Erythroblast (primary cell): ENCODE data around the gene PLA2G4C.

Experiments used
- DNase-seq, 2 experiments: peaks; one replicate each; lab custom pipeline; 2025; lab: John Stamatoyannopoulos, UW
- GATA1 ChIP-seq: IDR thresholded peaks from 2 replicates; pipeline ENCODE4 v1.6.1; 2011; ENCODE audit warnings: low read depth, mild to moderate bottlenecking, control low read depth, low read length, moderate library complexity
- POLR2A ChIP-seq: IDR thresholded peaks from 2 replicates; pipeline ENCODE4 v1.6.1; 2011; ENCODE audit warnings: mild to moderate bottlenecking, low read length

PLA2G4C gene, protein sequence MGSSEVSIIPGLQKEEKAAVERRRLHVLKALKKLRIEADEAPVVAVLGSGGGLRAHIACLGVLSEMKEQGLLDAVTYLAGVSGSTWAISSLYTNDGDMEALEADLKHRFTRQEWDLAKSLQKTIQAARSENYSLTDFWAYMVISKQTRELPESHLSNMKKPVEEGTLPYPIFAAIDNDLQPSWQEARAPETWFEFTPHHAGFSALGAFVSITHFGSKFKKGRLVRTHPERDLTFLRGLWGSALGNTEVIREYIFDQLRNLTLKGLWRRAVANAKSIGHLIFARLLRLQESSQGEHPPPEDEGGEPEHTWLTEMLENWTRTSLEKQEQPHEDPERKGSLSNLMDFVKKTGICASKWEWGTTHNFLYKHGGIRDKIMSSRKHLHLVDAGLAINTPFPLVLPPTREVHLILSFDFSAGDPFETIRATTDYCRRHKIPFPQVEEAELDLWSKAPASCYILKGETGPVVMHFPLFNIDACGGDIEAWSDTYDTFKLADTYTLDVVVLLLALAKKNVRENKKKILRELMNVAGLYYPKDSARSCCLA

DNA sequence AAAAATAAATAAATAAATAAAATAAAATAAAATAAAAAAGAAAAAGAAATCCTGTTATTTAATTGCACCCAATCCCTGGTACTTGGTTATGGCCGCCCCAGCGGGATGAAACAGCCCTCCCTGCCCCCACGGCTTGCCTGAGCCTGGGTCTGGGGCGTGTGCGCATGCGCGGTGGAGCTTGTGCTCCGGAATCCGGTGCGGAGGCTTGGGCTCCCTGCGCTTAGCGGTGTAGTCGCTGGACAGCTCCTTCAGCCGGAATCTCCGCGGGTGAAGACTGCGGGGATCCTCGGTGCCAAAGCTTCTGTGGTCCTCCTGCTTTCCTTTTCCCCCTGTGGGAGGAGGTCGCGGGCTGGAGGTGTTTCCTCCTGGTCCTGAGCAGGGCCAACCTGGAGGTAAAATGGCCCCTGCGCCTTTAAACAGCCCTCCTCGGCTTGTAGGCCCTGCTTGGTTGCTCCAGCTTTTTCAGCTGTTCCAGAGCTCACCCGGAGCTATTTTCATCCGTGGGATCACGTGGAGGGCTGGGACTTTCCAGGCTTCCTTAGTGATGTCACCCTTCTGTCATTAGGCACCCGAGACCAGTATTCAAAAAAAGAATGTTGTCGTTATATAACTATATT is at the start of gene PLA2G4C:
TSS of gene PLA2G4C (minus strand) at position 468 of the 617 bp plus-strand sequence. CDS start 4,288 bp downstream, outside the sequence.
- TF ChIP-seq GATA1 (no peak), POLR2A (peak; percentile 41)
- peak; percentile 85 to 90 for DNase-seq

DNA sequence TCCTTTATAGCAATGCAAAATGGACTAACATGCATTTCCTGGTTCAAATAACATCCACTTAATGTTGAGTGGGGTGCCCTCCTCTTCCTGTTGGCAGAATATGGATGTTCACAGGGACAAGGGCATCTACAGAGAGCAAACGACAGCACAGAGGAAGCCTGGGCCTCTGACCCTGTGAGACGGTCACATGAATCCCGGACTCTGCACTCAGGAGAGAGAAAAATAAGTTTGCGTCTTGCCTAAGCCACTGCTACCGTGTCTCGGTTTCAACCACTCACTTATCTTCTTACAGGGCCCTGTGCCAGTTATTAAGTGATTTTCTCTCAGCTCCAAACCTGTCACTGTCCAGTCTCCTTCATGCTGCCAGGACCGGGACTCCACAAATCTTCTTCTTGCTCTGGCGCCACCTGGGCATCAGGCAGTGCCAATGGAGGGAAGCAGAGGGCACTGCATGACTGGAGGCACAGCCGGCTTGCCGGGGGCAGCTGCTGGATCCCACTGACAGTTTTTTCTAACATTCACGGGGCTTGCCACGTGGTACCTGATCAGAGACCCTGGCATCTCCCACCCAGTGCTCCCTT is 47.7 kb upstream of the PLA2G4C start:
- no peak for DNase-seq
- no peak for TF ChIP-seq POLR2A
- TF ChIP-seq GATA1 = no peak

DNA sequence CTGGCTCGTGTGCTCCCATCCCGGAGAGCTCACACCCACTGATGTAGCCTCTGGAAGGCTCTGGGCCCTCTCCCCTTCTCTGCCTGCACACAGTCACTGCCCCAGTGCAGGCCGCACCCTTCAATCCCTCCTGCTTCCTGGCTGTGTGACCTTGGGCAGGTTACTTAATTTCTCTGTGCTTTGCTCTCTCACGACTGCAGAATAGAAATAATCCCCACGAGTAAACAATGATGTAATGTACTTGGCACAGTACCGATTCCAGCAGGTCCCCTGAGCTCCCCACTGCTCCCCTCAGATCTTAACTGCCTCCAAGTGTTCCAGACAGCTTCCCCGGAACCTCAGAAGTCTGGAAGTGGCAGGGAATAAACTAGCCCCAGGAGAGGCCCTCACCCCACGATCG is 43.4 kb upstream of the PLA2G4C start:
- DNase-seq = no peak
- TF ChIP-seq GATA1 = no peak
- no peak for TF ChIP-seq POLR2A

DNA sequence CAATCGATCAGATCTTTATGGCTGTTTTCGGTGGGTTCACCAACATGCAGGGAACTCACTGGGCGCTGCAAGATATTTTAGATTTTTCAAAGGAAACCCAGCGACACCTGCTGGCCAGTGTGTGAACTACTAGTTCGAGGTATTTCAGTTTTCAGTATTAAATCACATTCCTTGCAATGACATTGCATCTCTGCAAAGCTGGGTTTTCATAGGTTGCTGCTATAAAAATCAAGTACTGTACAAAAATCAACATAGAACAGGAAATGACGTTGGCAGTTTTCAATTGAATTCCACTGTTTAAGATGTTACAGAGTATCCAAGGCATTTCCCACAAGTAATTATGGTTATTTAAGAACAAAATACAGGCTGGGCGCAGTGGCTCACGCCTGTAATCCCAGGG is 41.9 kb upstream of the PLA2G4C start:
- DNase-seq = peak; percentile 67 to 83
- TF ChIP-seq GATA1 (no peak), POLR2A (no peak)

DNA sequence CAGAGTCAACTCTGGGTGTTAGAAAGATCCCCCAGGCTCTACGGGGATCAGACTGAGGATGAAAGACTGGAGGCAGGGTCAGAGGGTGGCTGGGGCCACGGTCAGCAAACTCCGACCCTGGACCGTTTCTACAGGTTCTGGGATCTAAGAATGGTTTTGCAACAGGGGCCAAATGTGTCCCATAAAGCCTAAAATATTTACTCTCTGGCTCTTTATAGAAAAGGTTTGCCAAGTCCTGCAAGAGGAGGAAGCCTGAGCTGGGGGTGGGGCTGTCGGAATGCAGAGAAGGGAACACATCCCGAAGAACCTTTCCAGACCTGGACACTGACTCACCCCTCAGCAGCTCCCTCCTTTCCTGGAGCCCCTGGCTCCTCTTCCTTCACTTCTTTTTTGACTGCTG is 38.8 kb upstream of the PLA2G4C start:
- TF ChIP-seq POLR2A (no peak), GATA1 (no peak)

DNA sequence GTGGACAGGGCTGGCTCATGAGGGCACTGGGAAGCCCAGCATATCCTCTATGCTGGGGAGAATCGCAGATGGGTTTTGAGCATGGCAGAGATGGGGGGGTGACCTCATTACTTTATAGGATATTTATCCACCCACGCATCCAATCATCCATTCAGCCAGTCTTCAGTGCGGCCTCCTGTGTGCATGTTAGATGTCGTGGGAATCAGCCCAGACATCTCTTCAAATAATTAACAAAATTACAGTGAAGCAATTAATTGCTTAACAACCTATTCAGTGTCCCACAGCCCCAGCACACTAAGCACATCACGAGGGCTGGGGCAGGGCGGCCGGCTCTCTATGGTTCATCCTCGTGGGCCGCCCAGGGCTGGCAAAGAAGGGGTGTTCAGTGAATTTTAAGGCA is 38.0 kb upstream of the PLA2G4C start:
- no peak for TF ChIP-seq POLR2A
- no peak for TF ChIP-seq GATA1
- no peak for DNase-seq

More for the DNA sequence above, 38.8 kb upstream of the PLA2G4C start:
- no peak for DNase-seq

DNA sequence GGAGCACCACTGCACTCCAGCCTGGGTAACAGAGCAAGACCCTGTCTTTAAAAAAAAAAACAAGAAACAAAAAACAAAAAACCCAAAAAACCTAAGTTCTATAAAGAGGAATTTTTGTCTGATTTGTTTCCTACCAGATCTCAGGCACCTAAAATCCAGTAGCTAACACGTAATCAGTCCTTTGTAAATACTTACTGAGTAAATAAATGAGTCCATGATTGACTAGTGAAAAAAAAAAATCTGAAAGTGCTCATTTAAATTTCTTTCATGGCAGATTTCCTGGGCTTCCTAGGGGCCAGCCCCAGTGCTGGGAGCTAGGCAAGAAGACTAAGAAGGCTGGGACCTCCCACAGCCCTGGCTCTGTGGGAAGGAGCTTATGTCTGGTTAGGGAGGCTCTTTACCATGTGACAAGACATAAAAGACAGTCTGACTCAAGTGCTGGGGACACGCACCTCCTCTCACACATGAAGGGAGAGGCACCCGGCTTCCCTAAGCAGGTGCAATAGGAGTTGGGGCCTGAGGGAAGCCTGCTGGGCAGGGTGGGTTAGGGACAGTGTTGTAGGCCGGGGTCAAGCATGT is 37.1 kb upstream of the PLA2G4C start:
- DNase-seq = no peak
- TF ChIP-seq GATA1 = no peak
- TF ChIP-seq POLR2A = no peak

DNA sequence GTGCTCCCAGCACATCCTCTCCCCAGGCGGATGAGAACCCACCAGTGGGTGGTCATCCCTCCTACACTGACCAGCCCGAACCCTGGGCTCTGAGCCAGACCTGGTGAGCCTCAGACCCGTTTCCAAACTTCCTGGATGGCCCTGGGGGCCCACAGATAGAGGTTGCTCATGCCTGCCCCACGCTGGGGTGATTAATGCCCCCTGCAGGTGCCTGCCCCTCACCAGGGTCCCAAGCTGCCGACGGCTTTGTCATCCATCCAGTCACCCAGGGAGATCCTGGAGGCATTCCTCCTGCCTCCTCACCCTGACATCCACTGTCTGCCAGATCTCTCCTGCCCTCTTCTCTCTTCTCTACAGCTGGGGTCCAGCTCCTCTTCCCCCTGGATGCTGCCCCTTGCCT is 28.4 kb upstream of the PLA2G4C start:
- TF ChIP-seq GATA1 (no peak), POLR2A (no peak)
- DNase-seq = no peak

DNA sequence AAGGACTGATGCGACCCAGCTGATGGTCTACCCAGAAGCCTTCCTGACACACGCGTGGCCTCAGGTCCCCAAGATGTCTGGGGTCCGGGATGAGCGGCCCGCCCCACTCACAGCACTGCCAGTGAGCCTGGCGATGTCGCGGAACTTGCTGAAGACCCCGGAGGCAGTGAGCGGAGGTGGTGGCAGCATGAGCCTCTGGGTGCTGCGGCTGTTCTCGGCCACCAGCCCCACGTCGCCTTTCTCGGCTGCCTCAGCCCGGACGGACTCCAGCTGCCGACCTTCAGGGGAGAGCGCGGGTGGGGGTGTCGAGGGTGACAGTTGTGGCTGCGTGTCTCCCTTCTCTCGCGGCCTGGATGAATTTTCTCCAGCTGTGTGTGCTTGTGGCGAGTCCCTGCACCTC is 26.8 kb upstream of the PLA2G4C start:
- TF ChIP-seq POLR2A (no peak), GATA1 (no peak)
- no peak for DNase-seq

DNA sequence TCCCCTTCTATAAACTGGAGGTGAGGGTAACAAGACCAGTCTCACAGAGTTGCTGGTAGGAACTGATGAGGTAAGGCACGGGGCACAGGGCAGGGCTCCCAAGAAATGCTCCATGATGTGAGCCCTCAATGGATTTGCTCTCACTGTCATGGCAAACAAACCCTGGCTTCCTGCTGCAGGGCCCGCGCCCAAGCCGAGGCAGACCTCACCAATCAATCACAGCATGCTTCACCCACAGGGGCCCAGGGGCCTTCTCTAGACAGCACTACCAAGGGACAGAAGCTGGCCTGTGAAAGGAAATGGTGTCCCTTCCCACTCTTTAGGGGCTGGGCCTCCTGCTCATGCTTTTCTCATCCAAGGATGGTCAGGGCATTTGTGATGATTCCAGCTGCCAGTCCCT is 25.9 kb upstream of the PLA2G4C start:
- TF ChIP-seq POLR2A (no peak), GATA1 (no peak)
- DNase-seq = no peak

DNA sequence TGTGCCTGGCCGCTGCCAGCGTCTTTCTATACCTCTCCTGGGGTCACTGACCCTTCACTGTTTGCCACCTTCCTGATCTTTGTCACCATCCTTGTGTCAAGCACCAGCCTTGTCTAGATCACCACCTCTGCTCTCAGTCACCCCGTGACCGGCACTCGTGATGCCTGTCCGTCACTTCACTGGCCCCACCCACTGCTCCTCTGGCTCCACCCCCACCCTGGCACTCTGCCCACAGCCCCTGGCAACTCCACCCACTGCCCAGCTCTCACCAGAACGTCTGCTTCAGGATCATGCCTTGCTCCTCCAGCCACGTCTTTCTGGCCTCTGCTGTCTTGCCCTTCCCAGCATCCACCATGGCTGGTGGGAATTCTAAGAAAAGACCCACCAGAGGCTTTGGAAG is 24.8 kb upstream of the PLA2G4C start:
- DNase-seq = peak; percentile 71 to 83
- TF ChIP-seq GATA1 (no peak), POLR2A (no peak)

DNA sequence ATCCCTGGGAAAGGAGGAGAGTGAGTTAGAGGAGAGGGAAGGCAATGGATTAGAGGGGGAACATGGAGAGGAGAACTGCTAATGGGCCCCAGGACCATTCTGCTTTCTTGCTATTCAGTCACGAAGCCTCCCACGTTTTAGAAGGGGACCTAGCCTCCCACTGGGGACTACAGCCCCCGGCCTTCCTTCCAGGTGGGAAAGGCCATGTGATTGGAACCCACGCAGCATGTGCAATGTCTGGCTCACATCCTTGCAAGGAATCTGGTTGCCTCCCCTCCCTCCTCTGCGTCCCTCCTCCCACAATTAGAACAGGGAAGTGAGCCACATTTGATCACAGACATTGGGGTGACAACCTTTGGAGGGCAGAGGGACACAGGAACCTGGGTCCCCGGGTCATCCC is 22.5 kb upstream of the PLA2G4C start:
- TF ChIP-seq GATA1 (no peak), POLR2A (no peak)
- no peak for DNase-seq

DNA sequence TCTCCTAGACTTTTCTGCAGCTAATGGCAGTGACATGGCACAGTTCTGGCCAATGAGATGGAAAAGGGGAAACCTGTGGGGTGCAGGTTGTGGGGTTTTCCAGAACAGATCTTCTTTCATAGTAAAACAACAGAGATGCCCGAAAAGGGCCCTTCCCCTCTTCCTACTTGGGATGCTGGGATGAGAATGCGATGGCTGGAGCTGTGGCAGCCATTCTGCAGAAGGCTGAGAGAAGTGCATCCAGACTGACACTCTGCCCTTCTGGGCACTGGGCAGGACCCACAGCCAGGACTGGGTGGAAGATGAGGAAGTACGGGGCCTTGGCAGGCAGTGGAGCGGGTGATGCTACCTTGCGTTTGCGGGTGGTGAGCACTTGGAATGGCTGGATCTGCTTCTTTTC is 16.9 kb upstream of the PLA2G4C start:
- DNase-seq = no peak
- TF ChIP-seq GATA1 (no peak), POLR2A (no peak)
